Effector memory CD8-positive, alpha-beta T cell (primary cell): ENCODE results near the gene CSGALNACT2.

Experiments
- ATAC-seq: fragments of 150-1000 bp; cut with Tn5 transposase; replicated peaks from 2 replicates; pipeline ENCODE4 v1.10.0; 2021; ENCODE audit warnings: mild to moderate bottlenecking, moderate library complexity
- DNase-seq, 3 experiments: peaks; one replicate each; pipeline ENCODE4 v3.0.0; 2021
- H3K27ac Mint-ChIP-seq, 2 donors: one replicate each; pipeline ENCODE4 v1.8.0; 2022; ENCODE audit warnings: mild to moderate bottlenecking in 2 of 2, mixed read lengths in 2 of 2, moderate library complexity in 2 of 2
- H3K27me3 Mint-ChIP-seq, 2 donors: one replicate each; pipeline ENCODE4 v1.8.0; 2022; ENCODE audit warnings: mixed read lengths in 2 of 2
- H3K36me3 Mint-ChIP-seq: one replicate; pipeline ENCODE4 v1.8.0; 2022; ENCODE audit warnings: mild to moderate bottlenecking, moderate library complexity, mixed read lengths; ENCODE audit not compliant: insufficient read depth
- H3K4me1 Mint-ChIP-seq, 2 donors: one replicate each; pipeline ENCODE4 v1.8.0; 2022; ENCODE audit warnings: low read depth in 2 of 2, mixed read lengths in 2 of 2
- H3K4me3 Mint-ChIP-seq, 2 donors: one replicate each; pipeline ENCODE4 v1.8.0; 2022; ENCODE audit warnings: mild to moderate bottlenecking in 2 of 2, mixed read lengths in 2 of 2, moderate library complexity in 2 of 2
- H3K9me3 Mint-ChIP-seq, 2 donors: one replicate each; pipeline ENCODE4 v1.8.0; 2022; ENCODE audit warnings: mixed read lengths in 2 of 2

Gene CSGALNACT2

DNA sequence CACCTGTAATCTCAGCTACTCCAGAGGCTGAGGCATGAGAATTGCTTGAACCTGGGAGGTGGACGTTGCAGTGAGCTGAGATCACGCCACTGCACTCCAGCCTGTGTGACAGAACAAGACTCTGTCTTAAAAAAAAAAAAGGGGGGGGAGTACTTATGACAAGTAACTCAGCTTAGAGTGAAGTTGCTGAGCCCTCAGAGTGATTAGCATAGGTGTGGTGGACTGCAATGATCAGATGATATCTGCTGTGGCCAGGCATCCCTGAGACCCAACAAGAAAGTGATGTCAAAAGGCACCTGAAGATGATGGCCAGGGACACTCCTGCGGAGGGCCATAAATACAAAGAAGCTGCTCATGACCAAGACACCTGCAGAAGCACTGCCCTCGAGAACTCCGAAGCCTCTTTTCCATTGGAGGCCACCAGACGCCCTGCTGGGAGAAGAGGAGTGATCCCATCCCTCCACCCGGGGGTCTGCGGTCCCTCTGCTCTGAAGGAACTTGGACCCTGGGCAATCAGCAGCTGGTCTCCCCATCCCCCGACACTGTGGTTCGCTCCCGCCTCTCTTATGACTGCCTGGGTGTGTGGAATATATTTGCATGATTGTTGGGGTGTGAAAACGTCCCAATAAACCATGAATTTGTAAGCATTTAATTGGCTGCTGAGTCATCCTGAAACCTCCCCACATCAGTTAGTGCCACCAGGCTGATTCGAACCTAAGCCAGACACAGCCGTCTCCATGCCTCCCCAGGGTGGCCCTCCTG is 82.6 kb downstream of the CSGALNACT2 start:
- DNase-seq (no peak), ATAC-seq (peak; percentile 18)
- Mint-ChIP-seq H3K36me3 (peaks cover 3% of the 10 kb centered on the region), H3K27me3 (no peaks in the 10 kb centered on the region), H3K4me3 (peak overlapping the region; percentile 31 to 48), H3K9me3 (no peaks in the 10 kb centered on the region), H3K4me1 (peaks cover 33 to 48% of the 10 kb centered on the region in 2 donors), H3K27ac (peak overlapping the region in 1 of 2 donors; percentile 77)

GRCh38 chr10:43221419-43222209 is 83.4 kb downstream of the CSGALNACT2 start:
- H3K9me3 Mint-ChIP-seq = no peaks in the 10 kb centered on the region
- peaks cover 6% of the 10 kb centered on the region for H3K36me3 Mint-ChIP-seq
- peaks cover 38 to 56% of the 10 kb centered on the region in 2 donors for H3K4me1 Mint-ChIP-seq
- ATAC-seq (peak; percentile 36), DNase-seq (no peak)
- peak overlapping the region; percentile 31 to 48 for H3K4me3 Mint-ChIP-seq
- no peaks in the 10 kb centered on the region for H3K27me3 Mint-ChIP-seq
- H3K27ac Mint-ChIP-seq = peak overlapping the region in 1 of 2 donors; percentile 77

GRCh38 chr10:43222210-43222720 is 84.0 kb downstream of the CSGALNACT2 start:
- Mint-ChIP-seq H3K4me3 (peak overlapping the region in 1 of 2 donors; percentile 31), H3K4me1 (peaks cover 40 to 61% of the 10 kb centered on the region in 2 donors), H3K9me3 (no peaks in the 10 kb centered on the region), H3K27ac (peak overlapping the region; percentile 71 to 77), H3K27me3 (no peaks in the 10 kb centered on the region), H3K36me3 (peaks cover 6% of the 10 kb centered on the region)
- no peak for DNase-seq
- no peak for ATAC-seq

DNA sequence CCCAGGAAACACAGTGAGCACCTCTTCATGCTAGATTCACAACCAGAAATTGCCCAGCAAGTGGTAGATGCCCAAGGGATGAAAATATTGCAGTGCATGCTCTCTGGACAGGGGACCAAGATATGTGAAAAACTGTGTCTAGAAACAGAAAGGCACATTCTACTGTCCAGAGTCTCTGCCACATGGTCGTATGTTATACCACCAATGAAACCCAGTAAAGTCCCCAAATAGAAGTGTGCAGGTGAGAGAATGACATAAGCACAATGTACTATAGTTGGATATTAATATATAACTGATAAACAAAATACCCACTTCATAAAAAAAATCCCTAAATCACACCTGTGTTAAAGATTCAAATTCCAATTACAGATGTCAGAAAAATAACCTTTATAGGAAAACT is 84.8 kb downstream of the CSGALNACT2 start:
- DNase-seq (no peak), ATAC-seq (no peak)
- H3K27ac Mint-ChIP-seq = peak overlapping the region; percentile 50 to 71
- H3K4me1 Mint-ChIP-seq = peaks cover 44 to 61% of the 10 kb centered on the region in 2 donors
- no peaks in the 10 kb centered on the region for H3K9me3 Mint-ChIP-seq
- H3K36me3 Mint-ChIP-seq = peaks cover 8% of the 10 kb centered on the region
- no peak overlapping the region for H3K4me3 Mint-ChIP-seq
- no peaks in the 10 kb centered on the region for H3K27me3 Mint-ChIP-seq

DNA sequence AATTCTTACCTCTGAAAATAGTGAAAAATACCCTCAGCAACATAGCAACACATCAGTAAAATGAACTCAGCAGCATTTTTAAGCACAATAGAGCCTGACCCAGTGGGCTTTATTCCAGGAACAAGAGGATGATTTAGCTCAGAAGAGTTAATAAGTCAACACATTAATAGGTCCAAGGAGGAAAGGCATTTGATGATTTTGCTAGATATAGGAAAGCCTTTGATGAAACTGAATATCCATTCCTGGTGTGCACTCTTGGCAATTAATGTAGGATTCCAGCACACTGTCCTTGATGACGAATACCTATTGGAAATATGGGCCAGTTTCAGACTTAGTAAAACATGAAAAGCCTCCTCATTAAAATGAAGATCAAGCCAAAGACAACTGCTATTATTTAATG is 86.1 kb downstream of the CSGALNACT2 start:
- ATAC-seq = no peak

DNA sequence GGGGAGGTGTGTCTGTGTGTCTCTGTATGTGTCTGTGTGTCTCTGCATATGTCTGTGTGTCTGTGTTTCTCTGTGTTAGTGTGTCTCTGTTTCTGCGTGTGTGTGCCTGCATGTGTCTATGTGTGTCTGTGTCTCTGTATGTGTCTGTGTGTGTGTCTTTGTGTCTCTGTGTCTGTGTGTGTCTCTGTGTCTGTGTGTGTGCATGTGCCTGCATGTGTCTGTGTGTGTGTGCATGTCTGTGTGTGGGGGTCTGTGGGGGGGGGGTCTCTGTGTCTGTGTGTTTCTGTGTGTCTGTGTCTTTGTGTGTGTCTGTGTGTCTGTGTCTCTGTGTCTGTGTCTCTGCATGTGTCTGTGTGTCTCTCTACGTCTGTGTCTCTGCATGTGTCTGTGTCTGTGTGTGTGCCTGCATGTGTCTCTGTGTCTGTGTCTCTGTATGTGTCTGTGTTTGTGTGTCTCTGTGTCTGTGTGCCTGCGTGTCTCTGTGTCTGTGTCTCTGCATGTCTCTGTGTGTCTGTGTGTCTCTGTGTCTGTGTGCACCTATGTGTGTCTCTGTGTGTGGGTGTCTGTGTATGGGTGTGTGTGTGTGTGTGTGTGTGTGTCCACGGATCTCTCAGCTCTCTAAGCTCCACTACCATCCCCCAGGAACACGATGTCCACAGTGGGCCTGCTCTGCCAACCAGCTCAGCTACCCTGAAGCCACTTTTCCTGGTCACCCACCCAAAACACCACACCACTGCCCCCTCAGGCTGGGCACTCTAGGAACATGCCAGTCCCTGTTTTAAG is 87.0 kb downstream of the CSGALNACT2 start:
- H3K27ac Mint-ChIP-seq = peak overlapping the region; percentile 8 to 82
- peaks cover 20% of the 10 kb centered on the region for H3K36me3 Mint-ChIP-seq
- H3K4me1 Mint-ChIP-seq = peaks cover 58 to 68% of the 10 kb centered on the region in 2 donors
- no peak for ATAC-seq
- H3K27me3 Mint-ChIP-seq = no peaks in the 10 kb centered on the region
- H3K4me3 Mint-ChIP-seq = peak overlapping the region; percentile 93 to 94
- no peaks in the 10 kb centered on the region for H3K9me3 Mint-ChIP-seq
- DNase-seq = no peak

More for the DNA sequence above, 86.1 kb downstream of the CSGALNACT2 start:
- Mint-ChIP-seq H3K4me3 (no peak overlapping the region), H3K27me3 (no peaks in the 10 kb centered on the region), H3K27ac (no peak overlapping the region), H3K36me3 (peaks cover 20% of the 10 kb centered on the region), H3K9me3 (no peaks in the 10 kb centered on the region), H3K4me1 (peaks cover 56 to 68% of the 10 kb centered on the region in 2 donors)
- no peak for DNase-seq

GRCh38 chr10:43225787-43226153 is 87.5 kb downstream of the CSGALNACT2 start:
- peaks cover 61 to 70% of the 10 kb centered on the region in 2 donors for H3K4me1 Mint-ChIP-seq
- DNase-seq (peak; percentile 25 to 37 (median 36)), ATAC-seq (peak; percentile 37)
- peak overlapping the region; percentile 8 to 82 for H3K27ac Mint-ChIP-seq
- H3K9me3 Mint-ChIP-seq = no peaks in the 10 kb centered on the region
- H3K27me3 Mint-ChIP-seq = no peaks in the 10 kb centered on the region
- H3K4me3 Mint-ChIP-seq = peak overlapping the region; percentile 93 to 94
- peaks cover 20% of the 10 kb centered on the region for H3K36me3 Mint-ChIP-seq

DNA sequence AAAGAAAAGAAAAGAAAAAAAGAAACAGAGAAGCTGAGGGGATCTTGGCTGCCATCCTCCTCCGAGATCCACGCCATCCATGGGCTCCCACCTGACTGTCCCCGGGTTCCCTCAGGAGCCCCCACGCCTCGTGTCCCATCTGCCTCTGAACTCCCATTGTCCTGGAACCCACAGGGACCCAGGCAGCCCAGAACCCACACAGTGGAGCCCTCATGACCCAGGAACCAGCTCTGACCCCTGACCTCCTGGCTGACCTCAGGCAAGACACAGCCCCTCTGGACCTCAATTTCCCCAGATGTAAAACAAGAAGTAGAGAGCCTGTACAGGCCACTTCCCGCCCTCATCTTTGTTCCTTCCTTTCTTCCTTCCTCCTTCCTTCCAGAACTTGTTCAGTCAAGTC is 88.2 kb downstream of the CSGALNACT2 start:
- Mint-ChIP-seq H3K9me3 (no peaks in the 10 kb centered on the region), H3K4me3 (peak overlapping the region; percentile 93 to 94), H3K4me1 (peaks cover 63 to 71% of the 10 kb centered on the region in 2 donors), H3K27me3 (no peaks in the 10 kb centered on the region), H3K36me3 (peaks cover 20% of the 10 kb centered on the region), H3K27ac (peak overlapping the region; percentile 8 to 82)
- no peak for DNase-seq
- ATAC-seq = no peak

DNA sequence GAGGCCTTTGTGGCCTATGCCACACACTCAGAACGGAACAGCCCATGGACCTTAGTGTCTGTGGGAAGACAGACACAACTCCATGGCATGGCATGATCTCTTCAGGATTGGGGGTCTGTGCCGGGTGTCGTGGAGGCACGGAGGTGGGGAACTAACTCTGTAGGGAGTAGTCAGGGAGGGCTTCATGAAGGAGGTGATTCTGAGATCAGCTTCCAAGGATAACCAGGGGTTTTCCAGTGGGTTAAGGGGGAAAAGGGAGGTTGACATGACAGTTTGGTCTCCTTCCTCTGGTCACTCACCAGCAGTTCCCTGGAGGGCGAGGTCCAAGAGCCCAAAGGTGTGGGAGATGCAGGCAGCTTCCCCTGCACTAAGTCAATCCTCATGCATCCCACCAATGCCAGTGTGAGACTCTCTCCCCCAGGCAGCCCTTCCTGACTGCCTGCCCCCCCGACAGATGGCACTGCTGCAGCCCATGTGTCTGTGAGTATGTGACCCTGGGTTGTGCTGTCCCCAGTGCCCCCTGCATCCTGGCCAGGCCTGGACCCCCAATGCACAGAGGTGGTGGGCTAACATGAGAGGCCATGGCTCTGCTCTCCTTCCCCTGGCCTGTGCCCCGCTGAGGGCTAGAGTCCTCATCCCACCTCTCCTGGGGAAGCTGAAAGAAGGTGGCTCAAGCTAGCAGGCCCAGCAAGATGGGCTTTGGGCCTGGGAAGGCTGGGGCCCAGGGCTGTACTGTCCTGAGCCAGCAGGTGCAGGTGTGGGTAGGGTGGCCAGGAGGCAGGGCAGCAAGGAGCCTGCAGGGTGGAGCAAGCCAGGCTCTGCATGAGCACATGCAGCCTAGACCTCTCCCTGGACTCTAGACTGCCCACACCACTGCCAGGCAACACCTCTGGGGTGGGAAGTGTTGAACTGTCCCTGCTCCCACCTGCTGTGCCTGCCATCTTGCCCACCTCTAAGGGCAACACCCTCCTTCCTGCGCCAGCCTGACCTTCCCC is 88.9 kb downstream of the CSGALNACT2 start:
- DNase-seq (no peak), ATAC-seq (no peak)
- Mint-ChIP-seq H3K27ac (peak overlapping the region; percentile 8 to 94), H3K4me1 (peaks cover 64 to 71% of the 10 kb centered on the region in 2 donors), H3K9me3 (no peaks in the 10 kb centered on the region), H3K27me3 (no peaks in the 10 kb centered on the region), H3K36me3 (peaks cover 17% of the 10 kb centered on the region), H3K4me3 (peak overlapping the region; percentile 93 to 94)

- H3K27me3 Mint-ChIP-seq = no peaks in the 10 kb centered on the region
- peak overlapping the region; percentile 8 to 94 for H3K27ac Mint-ChIP-seq
Measured at GRCh38 chr10:43227911-43228782, 89.9 kb downstream of the CSGALNACT2 start.

GRCh38 chr10:43228783-43229207 is 90.5 kb downstream of the CSGALNACT2 start:
- H3K27me3 Mint-ChIP-seq = no peaks in the 10 kb centered on the region
- no peaks in the 10 kb centered on the region for H3K9me3 Mint-ChIP-seq
- H3K4me1 Mint-ChIP-seq = peaks cover 63 to 65% of the 10 kb centered on the region in 2 donors
- peak overlapping the region; percentile 8 to 94 for H3K27ac Mint-ChIP-seq
- peak; percentile 18 for ATAC-seq
- peak overlapping the region; percentile 93 to 94 for H3K4me3 Mint-ChIP-seq
- H3K36me3 Mint-ChIP-seq = peaks cover 17% of the 10 kb centered on the region
- peak in 1 of 3 experiments; percentile 38 for DNase-seq

More at GRCh38 chr10:43227911-43228782, 89.9 kb downstream of the CSGALNACT2 start:
- Mint-ChIP-seq H3K4me3 (peak overlapping the region; percentile 93 to 94), H3K36me3 (peaks cover 17% of the 10 kb centered on the region), H3K9me3 (no peaks in the 10 kb centered on the region), H3K4me1 (peaks cover 65 to 66% of the 10 kb centered on the region in 2 donors)
- ATAC-seq = no peak
- no peak for DNase-seq
